Endodermal cell (in vitro differentiated cells): ENCODE results near the gene HABP2. TPM values are rescaled to one million over a fixed set of nuclear protein-coding genes. Genes with fewer than 3 reads are reported as not detected.

Experiments
- DNase-seq: peaks from one replicate; pipeline ENCODE4 v3.0.0-alpha.2; 2017
- H3K27ac ChIP-seq: 2 replicates; pipeline ENCODE4 v1.5.1; 2013; ENCODE audit warnings: mild to moderate bottlenecking, low read depth, low read length, moderate library complexity
- H3K27me3 ChIP-seq: 2 replicates; pipeline ENCODE4 v1.6.1; 2013; ENCODE audit warnings: mild to moderate bottlenecking, low read length, moderate library complexity; ENCODE audit not compliant: insufficient read depth, control insufficient read depth, poor library complexity, severe bottlenecking
- H3K36me3 ChIP-seq: 2 replicates; pipeline ENCODE4 v1.7.0; 2013; ENCODE audit warnings: mild to moderate bottlenecking, low read length, moderate library complexity; ENCODE audit not compliant: control insufficient read depth, insufficient read depth
- H3K4me1 ChIP-seq: one replicate; pipeline ENCODE4 v1.7.0; 2013; ENCODE audit warnings: low read length; ENCODE audit not compliant: control insufficient read depth, insufficient read depth
- H3K4me3 ChIP-seq: 2 replicates; pipeline ENCODE4 v1.5.1; 2013; ENCODE audit warnings: mild to moderate bottlenecking, low read length, moderate library complexity
- H3K9ac ChIP-seq: 2 replicates; pipeline ENCODE4 v1.6.1; 2013; ENCODE audit warnings: mild to moderate bottlenecking, low read length, moderate library complexity; ENCODE audit not compliant: poor library complexity, severe bottlenecking; ENCODE audit errors: extremely low read depth
- H3K9me3 ChIP-seq: 2 replicates; pipeline ENCODE4 v1.6.1; 2013; ENCODE audit warnings: mild to moderate bottlenecking, low read length, moderate library complexity; ENCODE audit not compliant: control insufficient read depth
- H3K27ac Mint-ChIP-seq: 2 replicates; pipeline ENCODE4 v1.8.0; 2020; ENCODE audit warnings: mixed read lengths
- H3K27me3 Mint-ChIP-seq: 2 replicates; pipeline ENCODE4 v1.8.0; 2021; ENCODE audit warnings: mild to moderate bottlenecking, mixed read lengths; ENCODE audit not compliant: insufficient read depth
- H3K36me3 Mint-ChIP-seq: 2 replicates; pipeline ENCODE4 v1.8.0; 2020; ENCODE audit warnings: low read depth, mixed read lengths
- H3K4me1 Mint-ChIP-seq: 2 replicates; pipeline ENCODE4 v1.8.0; 2020; ENCODE audit warnings: mixed read lengths
- H3K4me3 Mint-ChIP-seq: 2 replicates; pipeline ENCODE4 v1.8.0; 2020; ENCODE audit warnings: mild to moderate bottlenecking, moderate library complexity, mixed read lengths
- H3K9me3 Mint-ChIP-seq: 2 replicates; pipeline ENCODE4 v1.8.0; 2020; ENCODE audit warnings: mild to moderate bottlenecking, mixed read lengths
- CTCF ChIP-seq: fragments of 200-600 bp; sonication (generic); conservative IDR thresholded peaks from 2 replicates; pipeline ENCODE4 v1.5.0; 2021; ENCODE audit warnings: antibody characterized with exemption, mild to moderate bottlenecking
- WGBS, 2 experiments: methylation state at CpG; one replicate each; pipeline versions ENCODE4 v1.1.5 to v1.1.7; 2013; ENCODE audit warnings: missing lambda C conversion rate in 2 of 2, mixed read lengths in 1 of 2; ENCODE audit not compliant: insufficient coverage in 1 of 2, insufficient read length in 1 of 2; 5-methylcytosine and 5-hydroxymethylcytosine counted together
- total RNA-seq, 2 donors: library from RNA; stranded (reverse); fragmentation: NEBNext Ultra II Directional in 1 of 2; extraction: Animal tissue kit (Norgen Biotek cat#: 25700) in 1 of 2; gene quantifications; 2 replicates in 1 of 2; 3 replicates in 1 of 2; pipeline ENCODE4 v1.2.1, GENCODE V29; 2021

The HABP2 gene
- total RNA-seq, 2 donors from 2014 or later = 0.71 to 1.6 TPM

- Mint-ChIP-seq H3K27ac (no peak overlapping the region), H3K36me3 (no peaks in the 10 kb centered on the region), H3K4me3 (no peak overlapping the region), H3K27me3 (peaks cover 33% of the 10 kb centered on the region), H3K4me1 (no peaks in the 10 kb centered on the region), H3K9me3 (peaks cover 9% of the 10 kb centered on the region)
- H3K9ac ChIP-seq = no peak overlapping the region
- 81 to 100% methylated on average over 1 to 2 of the region's 2 CpGs for WGBS, 2 experiments
- H3K4me3 ChIP-seq = no peak overlapping the region
- TF ChIP-seq CTCF = no peak
- H3K27me3 ChIP-seq = peaks cover 7% of the 10 kb centered on the region
- H3K27ac ChIP-seq = no peak overlapping the region
- H3K9me3 ChIP-seq = peaks cover 7% of the 10 kb centered on the region
- H3K4me1 ChIP-seq = no peaks in the 10 kb centered on the region
- no peaks in the 10 kb centered on the region for H3K36me3 ChIP-seq
- DNase-seq = no peak
These were observed 46.4 kb upstream of the HABP2 start for GRCh38 chr10:113506476-113506875.

GRCh38 chr10:113511419-113511818, 41.4 kb upstream of the HABP2 start:
- H3K9ac ChIP-seq = no peak overlapping the region
- no peak for TF ChIP-seq CTCF
- peaks cover 16% of the 10 kb centered on the region for H3K27me3 Mint-ChIP-seq
- H3K36me3 ChIP-seq = no peaks in the 10 kb centered on the region
- H3K4me3 Mint-ChIP-seq = no peak overlapping the region
- H3K36me3 Mint-ChIP-seq = no peaks in the 10 kb centered on the region
- no peak overlapping the region for H3K4me3 ChIP-seq
- H3K27ac Mint-ChIP-seq = no peak overlapping the region
- H3K4me1 Mint-ChIP-seq = peaks cover 4% of the 10 kb centered on the region
- no peaks in the 10 kb centered on the region for H3K4me1 ChIP-seq
- H3K9me3 Mint-ChIP-seq = peaks cover 11% of the 10 kb centered on the region
- no peak overlapping the region for H3K27ac ChIP-seq
- H3K9me3 ChIP-seq = peaks cover 9% of the 10 kb centered on the region
- H3K27me3 ChIP-seq = no peaks in the 10 kb centered on the region
- DNase-seq = no peak

GRCh38 chr10:113515161-113515560, 37.7 kb upstream of the HABP2 start:
- no peak overlapping the region for H3K9ac ChIP-seq
- H3K9me3 ChIP-seq = peaks cover 9% of the 10 kb centered on the region
- no peaks in the 10 kb centered on the region for H3K27me3 ChIP-seq
- Mint-ChIP-seq H3K27me3 (peaks cover 7% of the 10 kb centered on the region), H3K27ac (no peak overlapping the region), H3K4me1 (peaks cover 4% of the 10 kb centered on the region), H3K4me3 (no peak overlapping the region), H3K9me3 (peaks cover 10% of the 10 kb centered on the region), H3K36me3 (no peaks in the 10 kb centered on the region)
- H3K4me3 ChIP-seq = no peak overlapping the region
- no peaks in the 10 kb centered on the region for H3K4me1 ChIP-seq
- TF ChIP-seq CTCF = no peak
- no peak for DNase-seq
- H3K36me3 ChIP-seq = no peaks in the 10 kb centered on the region
- 89 to 91% methylated on average over 5 to 6 of the region's 6 CpGs for WGBS, 2 experiments
- no peak overlapping the region for H3K27ac ChIP-seq
